B cell (primary cell): ENCODE data around the gene SRGAP1. TPM values are rescaled to one million over a fixed set of nuclear protein-coding genes. Genes with fewer than 3 reads are reported as not detected.

Experiments
- ATAC-seq: fragments of 200-7000 bp; cut with Tn5 transposase; one replicate; pipeline ENCODE4 v1.10.0; 2021; ENCODE audit warnings: low read depth, mild to moderate bottlenecking, moderate number of reproducible peaks, moderate library complexity
- CTCF ChIA-PET: fragments of 350-600 bp; sonication (Branson Sonifier 250); formaldehyde crosslinking; loops from one replicate; lab custom pipeline; 2021; ENCODE audit warnings: antibody characterized with exemption, inconsistent platforms; lab: Charles Lee
- POLR2A ChIA-PET: fragments of 350-600 bp; sonication (Branson Sonifier 250); formaldehyde crosslinking; loops from one replicate; lab custom pipeline; 2021; ENCODE audit warnings: antibody characterized with exemption; lab: Charles Lee
- DNase-seq: peaks from one replicate; pipeline ENCODE4 v3.0.0; 2013
- H2AFZ ChIP-seq: 2 replicates; pipeline ENCODE4 v1.6.1; 2012; ENCODE audit warnings: mild to moderate bottlenecking, low read depth, low read length; ENCODE audit not compliant: insufficient read depth, poor library complexity, severe bottlenecking
- H3K27ac ChIP-seq, 2 donors: 1 replicate in 1 of 2; 2 replicates in 1 of 2; pipeline ENCODE4 v1.5.1; 2012 to 2013; ENCODE audit warnings: low read length in 2 of 2, mild to moderate bottlenecking in 2 of 2, moderate library complexity in 1 of 2
- H3K27me3 ChIP-seq, 4 experiments: fragments of 200-600 bp in 1 of 4; sonication (generic) in 1 of 4; replicated peaks in 1 of 4; 1 replicate in 2 of 4; 2 replicates in 2 of 4; pipeline versions ENCODE4 v1.6.1 to v1.7.0; 2013 to 2016; ENCODE audit warnings: low read length in 3 of 4, mild to moderate bottlenecking in 2 of 4, mixed read lengths in 1 of 4, moderate library complexity in 1 of 4; ENCODE audit not compliant: insufficient read depth in 4 of 4, control insufficient read depth in 3 of 4; ENCODE audit errors: control extremely low read depth in 1 of 4
- H3K36me3 ChIP-seq, 2 experiments: replicated peaks in 1 of 2; 1 replicate in 1 of 2; 2 replicates in 1 of 2; pipeline versions ENCODE4 v1.6.1 to v1.7.1; 2013; ENCODE audit warnings: low read length in 1 of 2; ENCODE audit not compliant: insufficient read depth in 2 of 2, control insufficient read depth in 1 of 2; ENCODE audit errors: control extremely low read depth in 1 of 2, extremely low read depth in 1 of 2
- H3K4me1 ChIP-seq, 2 donors: fragments of 200-600 bp in 1 of 2; sonication (generic) in 1 of 2; 1 replicate in 1 of 2; 2 replicates in 1 of 2; pipeline versions ENCODE4 v1.5.1 to v1.6.1; 2013 to 2017; ENCODE audit warnings: low read length in 2 of 2; ENCODE audit not compliant: control insufficient read depth in 2 of 2, insufficient read depth in 2 of 2
- H3K4me2 ChIP-seq: replicated peaks from 2 replicates; pipeline ENCODE3; 2012; ENCODE audit warnings: mild to moderate bottlenecking, low read depth, low read length; ENCODE audit not compliant: poor library complexity, severe bottlenecking
- H3K4me3 ChIP-seq, 5 experiments: fragments of 200-600 bp in 1 of 5; sonication (generic) in 1 of 5; 1 replicate in 3 of 5; 2 replicates in 2 of 5; pipeline versions ENCODE4 v1.5.1 to v1.7.0; 2011 to 2016; ENCODE audit warnings: low read length in 4 of 5, mild to moderate bottlenecking in 4 of 5, low read depth in 2 of 5, control low read depth in 1 of 5, moderate library complexity in 1 of 5; ENCODE audit not compliant: insufficient read depth in 1 of 5; ENCODE audit errors: control extremely low read depth in 1 of 5, extremely low read depth in 1 of 5
- H3K79me2 ChIP-seq: fragments of 200-600 bp; sonication (generic); one replicate; pipeline ENCODE4 v1.6.0; 2016; ENCODE audit warnings: low read length; ENCODE audit not compliant: control insufficient read depth, insufficient read depth
- H3K9ac ChIP-seq: fragments of 200-600 bp; sonication (generic); 2 replicates; pipeline ENCODE4 v1.6.1; 2017; ENCODE audit warnings: mild to moderate bottlenecking, low read length, moderate library complexity
- H3K9me3 ChIP-seq, 3 donors: one replicate each; pipeline versions ENCODE4 v1.6.1 to v1.7.1; 2013; ENCODE audit warnings: low read length in 2 of 3; ENCODE audit not compliant: control insufficient read depth in 2 of 3, insufficient read depth in 1 of 3; ENCODE audit errors: control extremely low read depth in 1 of 3
- H4K20me1 ChIP-seq: 2 replicates; pipeline ENCODE4 v1.6.0; 2012; ENCODE audit warnings: mild to moderate bottlenecking, low read length; ENCODE audit not compliant: insufficient read depth, control insufficient read depth, poor library complexity, severe bottlenecking
- H3K27ac Mint-ChIP-seq: one replicate; pipeline ENCODE4 v1.8.0; 2021; ENCODE audit warnings: mixed read lengths
- H3K27me3 Mint-ChIP-seq: one replicate; pipeline ENCODE4 v1.8.0; 2021; ENCODE audit warnings: mixed read lengths
- H3K4me1 Mint-ChIP-seq: one replicate; pipeline ENCODE4 v1.8.0; 2021; ENCODE audit warnings: mixed read lengths
- H3K4me3 Mint-ChIP-seq: one replicate; pipeline ENCODE4 v1.8.0; 2021; ENCODE audit warnings: mixed read lengths
- H3K9me3 Mint-ChIP-seq: one replicate; pipeline ENCODE4 v1.8.0; 2022; ENCODE audit warnings: mixed read lengths; ENCODE audit not compliant: insufficient read depth
- EZH2 ChIP-seq: IDR thresholded peaks from 2 replicates; pipeline ENCODE4 v1.6.1; 2012; ENCODE audit warnings: borderline replicate concordance, low read depth, mild to moderate bottlenecking, moderate library complexity, low read length; ENCODE audit not compliant: insufficient read depth, poor library complexity, severe bottlenecking
- WGBS: methylation state at CpG from one replicate; pipeline ENCODE4 v1.1.5; 2013; ENCODE audit warnings: missing lambda C conversion rate; ENCODE audit not compliant: insufficient coverage; 5-methylcytosine and 5-hydroxymethylcytosine counted together
- intact Hi-C: fragments of 100-400 bp; cut with micrococcal nuclease; formaldehyde crosslinking; loops from one replicate; pipeline ENCODE4 v1.10.0; 2022
- polyA plus RNA-seq: library from polyadenylated mRNA; depleted of rRNA; stranded (reverse); fragments of >200 nt; gene quantifications from 2 replicates; pipeline ENCODE4 v1.2.3, GENCODE V29; 2012
- total RNA-seq, 2 donors: library from RNA; stranded (reverse); fragments of 120-200 nt in 1 of 2; gene quantifications; 1 replicate in 1 of 2; 2 replicates in 1 of 2; pipeline versions ENCODE4 v1.2.3 to v1.2.4, GENCODE V29; 2013 to 2022
- TF ChIP-seq, protein P1 (sequence below): fragments of 200-600 bp; IDR thresholded peaks from one replicate; pipeline ENCODE4 v1.8.0; 2022; ENCODE audit warnings: antibody characterized with exemption, mild to moderate bottlenecking

SRGAP1 gene
- total and polyA plus RNA-seq, 2 donors (not counting 1 experiment from before 2014, with no cell fraction given): under 0.01 to 0.22 TPM

GRCh38 chr12:64186789-64187188 is 342.3 kb downstream of the SRGAP1 start:
- TF ChIP-seq, protein P1, sequence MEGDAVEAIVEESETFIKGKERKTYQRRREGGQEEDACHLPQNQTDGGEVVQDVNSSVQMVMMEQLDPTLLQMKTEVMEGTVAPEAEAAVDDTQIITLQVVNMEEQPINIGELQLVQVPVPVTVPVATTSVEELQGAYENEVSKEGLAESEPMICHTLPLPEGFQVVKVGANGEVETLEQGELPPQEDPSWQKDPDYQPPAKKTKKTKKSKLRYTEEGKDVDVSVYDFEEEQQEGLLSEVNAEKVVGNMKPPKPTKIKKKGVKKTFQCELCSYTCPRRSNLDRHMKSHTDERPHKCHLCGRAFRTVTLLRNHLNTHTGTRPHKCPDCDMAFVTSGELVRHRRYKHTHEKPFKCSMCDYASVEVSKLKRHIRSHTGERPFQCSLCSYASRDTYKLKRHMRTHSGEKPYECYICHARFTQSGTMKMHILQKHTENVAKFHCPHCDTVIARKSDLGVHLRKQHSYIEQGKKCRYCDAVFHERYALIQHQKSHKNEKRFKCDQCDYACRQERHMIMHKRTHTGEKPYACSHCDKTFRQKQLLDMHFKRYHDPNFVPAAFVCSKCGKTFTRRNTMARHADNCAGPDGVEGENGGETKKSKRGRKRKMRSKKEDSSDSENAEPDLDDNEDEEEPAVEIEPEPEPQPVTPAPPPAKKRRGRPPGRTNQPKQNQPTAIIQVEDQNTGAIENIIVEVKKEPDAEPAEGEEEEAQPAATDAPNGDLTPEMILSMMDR: no peak
- no peak for TF ChIP-seq EZH2
- Histone ChIP-seq H3K79me2 (no peaks in the 10 kb centered on the region), H3K9ac (no peak overlapping the region), H3K4me3 (no peak overlapping the region), H3K27ac (no peak overlapping the region), H3K36me3 (no peaks in the 10 kb centered on the region), H3K4me1 (no peaks in the 10 kb centered on the region), H3K27me3 (no peaks in the 10 kb centered on the region), H3K9me3 (no peaks in the 10 kb centered on the region), H4K20me1 (no peaks in the 10 kb centered on the region), H2AFZ (no peak overlapping the region), H3K4me2 (no peak overlapping the region)
- Mint-ChIP-seq H3K9me3 (peaks cover 2% of the 10 kb centered on the region), H3K4me1 (no peaks in the 10 kb centered on the region), H3K27me3 (no peaks in the 10 kb centered on the region), H3K27ac (no peak overlapping the region), H3K4me3 (no peak overlapping the region)
- DNase-seq: no peak
- ATAC-seq: no peak
- ChIA-PET CTCF (no interaction called here), POLR2A (no interaction called here)
- intact Hi-C loops: no loop called here
- no CpG with 5 or more reads among the region's 2 CpGs for WGBS

GRCh38 chr12:64187370-64187769 is 342.9 kb downstream of the SRGAP1 start:
- no peak overlapping the region for H3K27ac Mint-ChIP-seq
- CTCF ChIA-PET: no interaction called here
- H3K4me3 ChIP-seq: no peak overlapping the region
- H3K79me2 ChIP-seq: no peaks in the 10 kb centered on the region
- no peaks in the 10 kb centered on the region for H3K4me1 ChIP-seq
- DNase-seq (no peak), ATAC-seq (no peak)
- WGBS: no CpG with 5 or more reads among the region's 3 CpGs
- peaks cover 2% of the 10 kb centered on the region for H3K9me3 Mint-ChIP-seq
- no peak overlapping the region for H2AFZ ChIP-seq
- H3K27me3 Mint-ChIP-seq: no peaks in the 10 kb centered on the region
- POLR2A ChIA-PET: no interaction called here
- no peaks in the 10 kb centered on the region for H4K20me1 ChIP-seq
- H3K36me3 ChIP-seq: peaks cover 0 to under 1% of the 10 kb centered on the region in 2 experiments
- no peaks in the 10 kb centered on the region for H3K27me3 ChIP-seq
- H3K4me2 ChIP-seq: no peak overlapping the region
- H3K4me1 Mint-ChIP-seq: no peaks in the 10 kb centered on the region
- H3K27ac ChIP-seq: no peak overlapping the region
- no peak overlapping the region for H3K9ac ChIP-seq
- no peak for TF ChIP-seq EZH2
- TF ChIP-seq, protein P1: no peak
- no peaks in the 10 kb centered on the region for H3K9me3 ChIP-seq
- H3K4me3 Mint-ChIP-seq: no peak overlapping the region
- intact Hi-C loops: no loop called here
